Measurements from ENCODE around the gene PIMREG.
A peak's percentile ranks its signal among the peaks of the same experiment; 100 is the strongest.

The PIMREG gene

GRCh38 chr17:6439951-6440350 lies 4.3 kb upstream of the PIMREG start:
- no peak for DNase-seq

GRCh38 chr17:6442775-6443174 lies 1.5 kb upstream of the PIMREG start:
- no peak for DNase-seq

GRCh38 chr17:6444571-6445335 lies 498 bp downstream of the PIMREG start:
- DNase-seq = no peak

GRCh38 chr17:6446516-6447100 lies 2.4 kb downstream of the PIMREG start:
- no peak for DNase-seq

- DNase-seq = no peak
These were observed 4.2 kb downstream of the PIMREG start for GRCh38 chr17:6448473-6448872.

GRCh38 chr17:6449307-6449706 lies 5.1 kb downstream of the PIMREG start:
- no peak for DNase-seq

- no peak for DNase-seq
These were observed 6.9 kb downstream of the PIMREG start for GRCh38 chr17:6450926-6451832.

- no peak for DNase-seq
These were observed 8.4 kb downstream of the PIMREG start for GRCh38 chr17:6452471-6453266.

- no peak for DNase-seq
These were observed 9.2 kb downstream of the PIMREG start for GRCh38 chr17:6453279-6454024.

- DNase-seq = no peak
These were observed 10.5 kb downstream of the PIMREG start for GRCh38 chr17:6454495-6455320.

GRCh38 chr17:6455321-6455705 lies 11.1 kb downstream of the PIMREG start:
- peak in 1 of 2 donors; percentile 28 for DNase-seq

- DNase-seq = no peak
These were observed 12.1 kb downstream of the PIMREG start for GRCh38 chr17:6456321-6456720.

GRCh38 chr17:6456914-6457687 lies 12.8 kb downstream of the PIMREG start:
- no peak for DNase-seq

- no peak for DNase-seq
These were observed 13.6 kb downstream of the PIMREG start for GRCh38 chr17:6457688-6458459.

- DNase-seq = no peak
These were observed 14.2 kb downstream of the PIMREG start for GRCh38 chr17:6458460-6458950.

- DNase-seq = no peak
These were observed 16.4 kb downstream of the PIMREG start for GRCh38 chr17:6460531-6461161.

- DNase-seq = no peak
These were observed 17.0 kb downstream of the PIMREG start for GRCh38 chr17:6461246-6461645.

- DNase-seq = peak in 1 of 2 donors; percentile 16
These were observed 17.7 kb downstream of the PIMREG start for GRCh38 chr17:6461792-6462524.
